GM18526 (cell line): ENCODE results near the gene RAPGEF2.

Experiments used
- POLR2A ChIP-seq: IDR thresholded peaks from 3 replicates; pipeline ENCODE4 v1.6.1; 2011; ENCODE audit not compliant: insufficient read length; ENCODE audit errors: extremely low read depth

RAPGEF2 gene

GRCh38 chr4:159086606-159087005 is 16.3 kb upstream of the RAPGEF2 start:
- no peak for TF ChIP-seq POLR2A

- TF ChIP-seq POLR2A, result no peak
Measured at GRCh38 chr4:159090255-159090654, 12.6 kb upstream of the RAPGEF2 start.

GRCh38 chr4:159096434-159096833 is 6.4 kb upstream of the RAPGEF2 start:
- no peak for TF ChIP-seq POLR2A

- no peak for TF ChIP-seq POLR2A
Measured at GRCh38 chr4:159097144-159097543, 5.7 kb upstream of the RAPGEF2 start.

GRCh38 chr4:159097785-159098184 is 5.1 kb upstream of the RAPGEF2 start:
- no peak for TF ChIP-seq POLR2A

- TF ChIP-seq POLR2A, result no peak
Measured at GRCh38 chr4:159098482-159099127, 4.3 kb upstream of the RAPGEF2 start.

- no peak for TF ChIP-seq POLR2A
Measured at GRCh38 chr4:159101988-159102621, 774 bp upstream of the RAPGEF2 start.

GRCh38 chr4:159103384-159103990 is 608 bp downstream of the RAPGEF2 start:
- no peak for TF ChIP-seq POLR2A

- TF ChIP-seq POLR2A, result no peak
Measured at GRCh38 chr4:159104694-159105414, 2.0 kb downstream of the RAPGEF2 start.

GRCh38 chr4:159105761-159106243 is 2.9 kb downstream of the RAPGEF2 start:
- no peak for TF ChIP-seq POLR2A

- no peak for TF ChIP-seq POLR2A
Measured at GRCh38 chr4:159106636-159107035, 3.8 kb downstream of the RAPGEF2 start.

- TF ChIP-seq POLR2A, result no peak
Measured at GRCh38 chr4:159107203-159107925, 4.5 kb downstream of the RAPGEF2 start.

- no peak for TF ChIP-seq POLR2A
Measured at GRCh38 chr4:159108124-159108523, 5.2 kb downstream of the RAPGEF2 start.

- no peak for TF ChIP-seq POLR2A
Measured at GRCh38 chr4:159110961-159111360, 8.1 kb downstream of the RAPGEF2 start.

GRCh38 chr4:159111416-159111815 is 8.5 kb downstream of the RAPGEF2 start:
- TF ChIP-seq POLR2A, result no peak
